ENCODE results near the gene CTU1.

- no peak for TF ChIP-seq EZH2phosphoT487 (IDR thresholded peaks at IDR 0.05; ENCODE audit: low read depth)
- TF ChIP-seq CTCF (IDR thresholded peaks at IDR 0.05; ENCODE audit: low read depth, low read length) = no peak
Measured at GRCh38 chr19:51108805-51109146, 567 bp upstream of the CTU1 start.

All from OCI-LY3 (cell line).